Liver (tissue), 3 donors: ENCODE data around the gene ATP5PD.

ENCODE experiments used
- GABPA ChIP-seq, 2 donors: IDR thresholded peaks in 1 of 2; conservative IDR thresholded peaks in 1 of 2; 2 replicates each; pipeline ENCODE4 v1.6.1; 2016; ENCODE audit warnings: antibody characterized with exemption in 2 of 2, mild to moderate bottlenecking in 1 of 2, moderate library complexity in 1 of 2
- NR2F2 ChIP-seq: IDR thresholded peaks from 2 replicates; pipeline ENCODE4 v1.6.1; 2016; ENCODE audit warnings: antibody characterized with exemption
- TAF1 ChIP-seq: conservative IDR thresholded peaks from 2 replicates; pipeline ENCODE4 v1.6.1; 2016; ENCODE audit warnings: antibody characterized with exemption, mild to moderate bottlenecking
- TF ChIP-seq, protein P1 (sequence below): fragments of 150-350 bp; IDR thresholded peaks from 2 replicates; pipeline ENCODE4 v1.5.1; 2017; ENCODE audit warnings: improper control_type of control experiment, low read depth, low read length; ENCODE audit not compliant: missing input control
- TF ChIP-seq, protein P2 (sequence below): IDR thresholded peaks from 2 replicates; pipeline ENCODE4 v1.6.1; 2016; ENCODE audit warnings: antibody characterized with exemption
- TF ChIP-seq, protein P3 (sequence below): IDR thresholded peaks from 2 replicates; pipeline ENCODE4 v1.6.1; 2016; ENCODE audit warnings: antibody characterized with exemption, mild to moderate bottlenecking
- donor health status: healthy.
- donor health status: healthy.

DNA sequence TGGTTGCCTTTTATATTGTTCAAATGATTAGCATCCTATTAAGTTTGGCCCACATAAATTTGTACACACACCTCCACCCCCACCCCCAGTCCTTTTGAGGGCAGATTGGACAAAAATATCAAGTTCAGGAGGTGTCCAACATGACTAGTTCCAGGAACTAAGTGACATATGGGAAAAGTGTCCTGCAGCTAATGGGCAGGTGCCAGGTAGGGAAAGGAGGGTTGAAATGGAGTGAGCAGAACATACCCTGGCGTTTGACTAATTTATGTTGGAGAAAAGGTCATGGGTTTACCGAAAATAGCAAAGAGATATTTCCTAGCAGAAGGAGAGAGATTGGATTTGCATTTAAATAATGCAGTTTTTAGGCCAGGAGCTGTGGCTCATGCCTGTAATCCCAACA is 5.2 kb upstream of the ATP5PD start:
- TF ChIP-seq, protein P1, sequence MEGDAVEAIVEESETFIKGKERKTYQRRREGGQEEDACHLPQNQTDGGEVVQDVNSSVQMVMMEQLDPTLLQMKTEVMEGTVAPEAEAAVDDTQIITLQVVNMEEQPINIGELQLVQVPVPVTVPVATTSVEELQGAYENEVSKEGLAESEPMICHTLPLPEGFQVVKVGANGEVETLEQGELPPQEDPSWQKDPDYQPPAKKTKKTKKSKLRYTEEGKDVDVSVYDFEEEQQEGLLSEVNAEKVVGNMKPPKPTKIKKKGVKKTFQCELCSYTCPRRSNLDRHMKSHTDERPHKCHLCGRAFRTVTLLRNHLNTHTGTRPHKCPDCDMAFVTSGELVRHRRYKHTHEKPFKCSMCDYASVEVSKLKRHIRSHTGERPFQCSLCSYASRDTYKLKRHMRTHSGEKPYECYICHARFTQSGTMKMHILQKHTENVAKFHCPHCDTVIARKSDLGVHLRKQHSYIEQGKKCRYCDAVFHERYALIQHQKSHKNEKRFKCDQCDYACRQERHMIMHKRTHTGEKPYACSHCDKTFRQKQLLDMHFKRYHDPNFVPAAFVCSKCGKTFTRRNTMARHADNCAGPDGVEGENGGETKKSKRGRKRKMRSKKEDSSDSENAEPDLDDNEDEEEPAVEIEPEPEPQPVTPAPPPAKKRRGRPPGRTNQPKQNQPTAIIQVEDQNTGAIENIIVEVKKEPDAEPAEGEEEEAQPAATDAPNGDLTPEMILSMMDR: no peak
- TF ChIP-seq, protein P2, sequence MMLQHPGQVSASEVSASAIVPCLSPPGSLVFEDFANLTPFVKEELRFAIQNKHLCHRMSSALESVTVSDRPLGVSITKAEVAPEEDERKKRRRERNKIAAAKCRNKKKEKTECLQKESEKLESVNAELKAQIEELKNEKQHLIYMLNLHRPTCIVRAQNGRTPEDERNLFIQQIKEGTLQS: no peak
- TF ChIP-seq NR2F2 (no peak), GABPA (IDR thresholded peaks at IDR 0.05 in 1 of 2, conservative IDR thresholded peaks at IDR 0.05 in 1 of 2) (no peak), TAF1 (no peak)
- TF ChIP-seq, protein P3, sequence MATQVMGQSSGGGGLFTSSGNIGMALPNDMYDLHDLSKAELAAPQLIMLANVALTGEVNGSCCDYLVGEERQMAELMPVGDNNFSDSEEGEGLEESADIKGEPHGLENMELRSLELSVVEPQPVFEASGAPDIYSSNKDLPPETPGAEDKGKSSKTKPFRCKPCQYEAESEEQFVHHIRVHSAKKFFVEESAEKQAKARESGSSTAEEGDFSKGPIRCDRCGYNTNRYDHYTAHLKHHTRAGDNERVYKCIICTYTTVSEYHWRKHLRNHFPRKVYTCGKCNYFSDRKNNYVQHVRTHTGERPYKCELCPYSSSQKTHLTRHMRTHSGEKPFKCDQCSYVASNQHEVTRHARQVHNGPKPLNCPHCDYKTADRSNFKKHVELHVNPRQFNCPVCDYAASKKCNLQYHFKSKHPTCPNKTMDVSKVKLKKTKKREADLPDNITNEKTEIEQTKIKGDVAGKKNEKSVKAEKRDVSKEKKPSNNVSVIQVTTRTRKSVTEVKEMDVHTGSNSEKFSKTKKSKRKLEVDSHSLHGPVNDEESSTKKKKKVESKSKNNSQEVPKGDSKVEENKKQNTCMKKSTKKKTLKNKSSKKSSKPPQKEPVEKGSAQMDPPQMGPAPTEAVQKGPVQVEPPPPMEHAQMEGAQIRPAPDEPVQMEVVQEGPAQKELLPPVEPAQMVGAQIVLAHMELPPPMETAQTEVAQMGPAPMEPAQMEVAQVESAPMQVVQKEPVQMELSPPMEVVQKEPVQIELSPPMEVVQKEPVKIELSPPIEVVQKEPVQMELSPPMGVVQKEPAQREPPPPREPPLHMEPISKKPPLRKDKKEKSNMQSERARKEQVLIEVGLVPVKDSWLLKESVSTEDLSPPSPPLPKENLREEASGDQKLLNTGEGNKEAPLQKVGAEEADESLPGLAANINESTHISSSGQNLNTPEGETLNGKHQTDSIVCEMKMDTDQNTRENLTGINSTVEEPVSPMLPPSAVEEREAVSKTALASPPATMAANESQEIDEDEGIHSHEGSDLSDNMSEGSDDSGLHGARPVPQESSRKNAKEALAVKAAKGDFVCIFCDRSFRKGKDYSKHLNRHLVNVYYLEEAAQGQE: no peak
